SK-N-SH (cell line): Measurements from ENCODE around the gene GID4. TPM values are rescaled to one million over a fixed set of nuclear protein-coding genes. Genes with fewer than 3 reads are reported as not detected.
A peak's percentile ranks its signal among the peaks of the same experiment; 100 is the strongest.

ENCODE experiments used
- CTCF ChIA-PET: fragments of 300-600, 350-600 bp; formaldehyde crosslinking; extraction: SDS; loops from one replicate; lab custom pipeline; 2021; lab: Yijun Ruan, JAX
- POLR2A ChIA-PET: fragments of 350-600 bp; sonication (Branson Sonifier 250); formaldehyde crosslinking; extraction: SDS; loops from one replicate; lab custom pipeline; 2020; ENCODE audit warnings: antibody characterized with exemption, inconsistent platforms; lab: Yijun Ruan, JAX
- DNase-seq: peaks from one replicate; pipeline ENCODE4 v3.0.0; 2012
- H2AFZ ChIP-seq: fragments of 200-600 bp; sonication (generic); 2 replicates; pipeline ENCODE4 v1.8.1; 2016; ENCODE audit warnings: antibody characterized with exemption, mild to moderate bottlenecking, low read depth
- H3F3A ChIP-seq: fragments of 200-600 bp; sonication (generic); replicated peaks from 2 replicates; pipeline ENCODE3; 2016; ENCODE audit warnings: antibody characterized with exemption, mild to moderate bottlenecking; ENCODE audit not compliant: insufficient read depth
- H3K27ac ChIP-seq, 2 experiments: fragments of 200-500 bp in 1 of 2; fragments of 200-600 bp in 1 of 2; sonication (Bioruptor generic) in 1 of 2; sonication (generic), shearing (Covaris generic) in 1 of 2; 2 replicates each; pipeline versions ENCODE4 v1.5.1 to v1.6.1; 2014 to 2016; ENCODE audit warnings: low read depth in 2 of 2, inconsistent platforms in 1 of 2, low read length in 1 of 2, mild to moderate bottlenecking in 1 of 2, mixed read lengths in 1 of 2
- H3K27me3 ChIP-seq: fragments of 200-600 bp; sonication (generic), shearing (Covaris generic); 2 replicates; pipeline ENCODE4 v1.6.1; 2016; ENCODE audit warnings: mixed run types; ENCODE audit not compliant: insufficient read depth
- H3K36me3 ChIP-seq, 2 experiments: fragments of 200-500 bp in 1 of 2; fragments of 200-600 bp in 1 of 2; sonication (Bioruptor generic) in 1 of 2; sonication (generic) in 1 of 2; replicated peaks in 1 of 2; 2 replicates each; pipeline versions ENCODE3 to v1.5.1; 2014 to 2016; ENCODE audit warnings: low read length in 1 of 2, mild to moderate bottlenecking in 1 of 2; ENCODE audit not compliant: insufficient read depth in 2 of 2, control insufficient read depth in 1 of 2
- H3K4me1 ChIP-seq, 2 experiments: fragments of 200-500 bp in 1 of 2; fragments of 200-600 bp in 1 of 2; sonication (Bioruptor generic) in 1 of 2; sonication (generic), shearing (Covaris generic) in 1 of 2; 2 replicates each; pipeline versions ENCODE4 v1.5.1 to v1.6.1; 2014 to 2016; ENCODE audit warnings: low read depth in 1 of 2, low read length in 1 of 2, mixed run types in 1 of 2; ENCODE audit not compliant: insufficient read depth in 2 of 2, control insufficient read depth in 1 of 2
- H3K4me2 ChIP-seq: fragments of 200-600 bp; sonication (generic), shearing (Covaris generic); 2 replicates; pipeline ENCODE4 v1.6.1; 2017; ENCODE audit warnings: mixed run types
- H3K4me3 ChIP-seq, 2 experiments: fragments of 200-500 bp in 1 of 2; fragments of 200-600 bp in 1 of 2; sonication (Bioruptor generic) in 1 of 2; sonication (generic), shearing (Covaris generic) in 1 of 2; 2 replicates each; pipeline versions ENCODE4 v1.5.1 to v1.8.1; 2014 to 2016; ENCODE audit warnings: low read depth in 2 of 2, inconsistent platforms in 1 of 2, low read length in 1 of 2, mild to moderate bottlenecking in 1 of 2, mixed read lengths in 1 of 2, moderate library complexity in 1 of 2
- H3K79me2 ChIP-seq: fragments of 200-600 bp; sonication (generic); 2 replicates; pipeline ENCODE4 v1.8.1; 2017; ENCODE audit warnings: mild to moderate bottlenecking; ENCODE audit not compliant: insufficient read depth
- H3K9ac ChIP-seq: fragments of 200-600 bp; sonication (generic); 2 replicates; pipeline ENCODE4 v1.6.1; 2017; ENCODE audit warnings: mixed run types
- H3K9me2 ChIP-seq: fragments of 200-600 bp; sonication (generic); 2 replicates; pipeline ENCODE4 v1.6.1; 2017; ENCODE audit warnings: mixed run types
- H3K9me3 ChIP-seq: fragments of 200-600 bp; sonication (generic); 2 replicates; pipeline ENCODE4 v1.6.1; 2017; ENCODE audit warnings: mixed run types, mild to moderate bottlenecking, moderate library complexity
- H4K20me1 ChIP-seq: fragments of 200-600 bp; sonication (generic); 2 replicates; pipeline ENCODE4 v1.6.1; 2017; ENCODE audit warnings: mild to moderate bottlenecking, mixed run types; ENCODE audit not compliant: insufficient read depth
- CHD2 ChIP-seq: fragments of 150-350 bp; IDR thresholded peaks from 2 replicates; pipeline ENCODE4 v1.6.1; 2018; ENCODE audit warnings: low read length; ENCODE audit not compliant: partially characterized antibody
- CTCF ChIP-seq: fragments of 200-600 bp; sonication (generic); IDR thresholded peaks from 2 replicates; pipeline ENCODE4 v1.6.1; 2017; ENCODE audit warnings: antibody characterized with exemption, mild to moderate bottlenecking, moderate library complexity
- ELF1 ChIP-seq: IDR thresholded peaks from 2 replicates; pipeline ENCODE4 v1.4.0; 2012
- FOXJ3 ChIP-seq: sonication (generic); formaldehyde crosslinking; IDR thresholded peaks from 2 replicates; pipeline ENCODE4 v1.5.1; 2020; ENCODE audit warnings: mild to moderate bottlenecking, missing genetic modification reagents
- GATA2 ChIP-seq: sonication (generic); formaldehyde crosslinking; IDR thresholded peaks from 2 replicates; pipeline ENCODE4 v1.5.0; 2020; ENCODE audit warnings: mild to moderate bottlenecking, missing genetic modification reagents
- IRF3 ChIP-seq: fragments of 150-350 bp; IDR thresholded peaks from 2 replicates; pipeline ENCODE4 v1.6.1; 2016; ENCODE audit warnings: mild to moderate bottlenecking, low read depth, low read length
- NFIC ChIP-seq: IDR thresholded peaks from 2 replicates; pipeline ENCODE4 v1.4.0; 2012; ENCODE audit warnings: borderline replicate concordance
- PBX3 ChIP-seq: IDR thresholded peaks from 2 replicates; pipeline ENCODE4; 2012
- RAD21 ChIP-seq: IDR thresholded peaks from 2 replicates; pipeline ENCODE4 v1.6.1; 2012; ENCODE audit warnings: mild to moderate bottlenecking, low read length
- REST ChIP-seq: IDR thresholded peaks from 2 replicates; pipeline ENCODE4 v1.6.1; 2012; ENCODE audit warnings: mild to moderate bottlenecking, low read depth, low read length, moderate library complexity
- TCF12 ChIP-seq: IDR thresholded peaks from 2 replicates; pipeline ENCODE4 v1.4.0; 2012
- USF1 ChIP-seq: IDR thresholded peaks from 2 replicates; pipeline ENCODE4 v1.4.0; 2012; ENCODE audit warnings: low read depth, borderline replicate concordance
- ZBTB33 ChIP-seq: IDR thresholded peaks from 2 replicates; pipeline ENCODE4 v1.4.0; 2012; ENCODE audit warnings: low read depth, borderline replicate concordance
- WGBS: methylation state at CpG from one replicate; pipeline ENCODE4 v1.1.6; 2017; ENCODE audit warnings: low lambda C conversion rate; 5-methylcytosine and 5-hydroxymethylcytosine counted together
- polyA plus RNA-seq, 3 experiments: library from polyadenylated mRNA; depleted of rRNA; stranded (reverse); fragments of >200 nt; gene quantifications; 2 replicates each; pipeline ENCODE4 v1.2.3, GENCODE V29; 2012

GID4 gene
- polyA plus RNA-seq, 1 of the 3 experiments (the other 2 are of a cell fraction) = 4.3 TPM

GRCh38 chr17:17993852-17994251 is 45.4 kb upstream of the GID4 start:
- peaks cover 13% of the 10 kb centered on the region for H3F3A ChIP-seq
- ChIA-PET CTCF (interaction anchor here (0.6 to 3.0 kb wide), 17 partner anchors 9 to 105 kb away, joined by 3 to 40 read pairs (median 5); partner anchors contain the start of gene ATPAF2), POLR2A (interaction anchor here (0.6 to 1.6 kb wide), 2 partner anchors 39 to 157 kb away, joined by 3 read pairs; partner anchors contain the start of gene SREBF1)
- no peaks in the 10 kb centered on the region for H3K9me2 ChIP-seq
- H3K79me2 ChIP-seq = no peaks in the 10 kb centered on the region
- peak overlapping the region in 1 of 2 experiments; percentile 7; a peak in 1 of 4 replicates for H3K27ac ChIP-seq
- no peak overlapping the region for H3K9ac ChIP-seq
- no peaks in the 10 kb centered on the region for H3K9me3 ChIP-seq
- peaks cover 4 to 20% of the 10 kb centered on the region in 2 experiments; a peak in 2 of 4 replicates for H3K4me1 ChIP-seq
- H3K4me3 ChIP-seq = no peak overlapping the region
- no peaks in the 10 kb centered on the region for H4K20me1 ChIP-seq
- no peak overlapping the region for H3K4me2 ChIP-seq
- WGBS = 94% methylated on average over 12 of the region's 12 CpGs
- H3K36me3 ChIP-seq = no peaks in the 10 kb centered on the region
- H3K27me3 ChIP-seq = no peaks in the 10 kb centered on the region
- no peak overlapping the region for H2AFZ ChIP-seq
- no peak for TF ChIP-seq REST
- TF ChIP-seq CTCF = no peak
- DNase-seq = no peak

GRCh38 chr17:17994271-17995069 is 44.7 kb upstream of the GID4 start:
- Histone ChIP-seq H3K4me3 (no peak overlapping the region), H3K9me3 (no peaks in the 10 kb centered on the region), H3K4me1 (peaks cover 4 to 26% of the 10 kb centered on the region in 2 experiments; a peak in 2 of 4 replicates), H4K20me1 (no peaks in the 10 kb centered on the region), H3K36me3 (no peaks in the 10 kb centered on the region), H2AFZ (no peak overlapping the region), H3K4me2 (no peak overlapping the region), H3K79me2 (no peaks in the 10 kb centered on the region), H3K27me3 (no peaks in the 10 kb centered on the region), H3F3A (peaks cover 13% of the 10 kb centered on the region), H3K27ac (peak overlapping the region in 1 of 2 experiments; percentile 62; a peak in 1 of 4 replicates), H3K9me2 (no peaks in the 10 kb centered on the region), H3K9ac (no peak overlapping the region)
- ChIA-PET CTCF (interaction anchor here (0.6 to 3.0 kb wide), 19 partner anchors 8 to 679 kb away, joined by 3 to 40 read pairs (median 5); partner anchors contain the start of gene ATPAF2), POLR2A (interaction anchor here (1.6 kb wide), 1 partner anchor 39 kb away, joined by 3 read pairs; no protein-coding TSS in a partner anchor)
- DNase-seq = peak; percentile 86
- WGBS = 94% methylated on average over 7 of the region's 18 CpGs
- TF ChIP-seq USF1 = no peak
- no peak for TF ChIP-seq ZBTB33
- no peak for TF ChIP-seq TCF12
- TF ChIP-seq FOXJ3 (CRISPR knock-in tag) = no peak
- TF ChIP-seq PBX3 = no peak
- no peak for TF ChIP-seq ELF1
- TF ChIP-seq RAD21 = peak; percentile 68
- no peak for TF ChIP-seq IRF3
- no peak for TF ChIP-seq GATA2 (CRISPR knock-in tag)
- TF ChIP-seq CHD2 = no peak
- no peak for TF ChIP-seq NFIC
